ENCODE measurements around the gene C12orf42. TPM values are rescaled to one million over a fixed set of nuclear protein-coding genes. Genes with fewer than 3 reads are reported as not detected.

Gene C12orf42
- total RNA-seq, 1 experiment from 2014 or later, result not detected

GRCh38 chr12:103269946-103270345, 225.8 kb downstream of the C12orf42 start:
- no peak for DNase-seq (ENCODE audit: low spot score)

GRCh38 chr12:103268831-103269514, 226.8 kb downstream of the C12orf42 start:
- DNase-seq (ENCODE audit: low spot score), result no peak

GRCh38 chr12:103257763-103258162, 238.0 kb downstream of the C12orf42 start:
- no peak for DNase-seq (ENCODE audit: low spot score)

Other genes starting within 250 kb of the C12orf42 start
- gene STAB2, start 91.3 kb upstream of the C12orf42 start, total RNA-seq (2014; rRNA removed; shearing (Covaris generic)), result not detected in 2 replicates

Measured in H4 (cell line).